ENCODE data around the gene MOCS1.

DNA sequence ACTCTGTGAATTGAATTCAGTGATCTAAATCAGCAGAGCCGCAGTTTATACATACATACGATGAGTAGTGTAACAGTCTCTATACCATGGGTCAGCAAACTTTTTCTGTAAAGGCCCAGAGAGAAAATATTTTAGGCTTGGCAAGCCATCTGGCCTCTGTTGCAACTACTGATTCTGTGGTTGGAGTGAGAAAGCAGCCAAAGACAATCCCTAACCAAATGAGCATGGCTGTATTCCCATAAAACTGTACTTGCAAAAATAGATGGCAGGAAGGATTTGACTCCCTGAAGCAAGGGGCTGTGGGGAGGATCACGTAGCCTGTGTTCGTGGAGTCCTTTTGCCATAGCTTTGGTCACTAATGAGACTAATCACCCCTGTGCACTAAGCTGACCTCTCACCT lies 17.9 kb upstream of the MOCS1 start:
- TF ChIP-seq SUZ12 (IDR thresholded peaks at IDR 0.05; ENCODE audit: extremely low read depth, insufficient read depth, insufficient read length) = no peak
- no peak for TF ChIP-seq ZNF274 (IDR thresholded peaks at IDR 0.05; ENCODE audit: low read depth, low read length)
- no peak for TF ChIP-seq YY1 (IDR thresholded peaks at IDR 0.05; ENCODE audit: insufficient read depth, insufficient read length)
